Osteoblast (primary cell): ENCODE data around the gene ANKRD33B. TPM values are rescaled to one million over a fixed set of nuclear protein-coding genes. Genes with fewer than 3 reads are reported as not detected.

ENCODE experiments used
- DNase-seq: peaks from one replicate; pipeline ENCODE4 v3.0.0; 2011; ENCODE audit warnings: low spot score, mixed read lengths; ENCODE audit not compliant: insufficient read length; ENCODE audit errors: missing footprints
- H2AFZ ChIP-seq: 2 replicates; pipeline ENCODE4 v1.6.0; 2011; ENCODE audit warnings: mild to moderate bottlenecking, low read length
- H3K27ac ChIP-seq: 2 replicates; pipeline ENCODE4 v1.5.1; 2011; ENCODE audit warnings: mild to moderate bottlenecking, low read depth, low read length, moderate library complexity
- H3K27me3 ChIP-seq: 2 replicates; pipeline ENCODE4 v1.6.0; 2012; ENCODE audit warnings: mild to moderate bottlenecking, control low read depth, inconsistent platforms, low read length, moderate library complexity; ENCODE audit not compliant: insufficient read depth
- H3K36me3 ChIP-seq: 2 replicates; pipeline ENCODE4 v1.5.1; 2011; ENCODE audit warnings: mild to moderate bottlenecking, low read length, control low read depth, moderate library complexity; ENCODE audit not compliant: insufficient read depth
- H3K4me1 ChIP-seq: 2 replicates; pipeline ENCODE4 v1.5.1; 2011; ENCODE audit warnings: mild to moderate bottlenecking, low read length, control low read depth, moderate library complexity; ENCODE audit not compliant: insufficient read depth
- H3K4me2 ChIP-seq: 2 replicates; pipeline ENCODE4 v1.6.0; 2011; ENCODE audit warnings: mild to moderate bottlenecking, low read length; ENCODE audit not compliant: insufficient read depth
- H3K4me3 ChIP-seq: fragments of 200-600 bp; sonication (generic); 3 replicates; pipeline ENCODE4 v1.5.1; 2012; ENCODE audit warnings: mild to moderate bottlenecking, low read length, inconsistent platforms; ENCODE audit not compliant: insufficient read depth
- H3K79me2 ChIP-seq: 2 replicates; pipeline ENCODE4 v1.6.0; 2012; ENCODE audit warnings: mild to moderate bottlenecking, low read length, control low read depth, inconsistent platforms; ENCODE audit not compliant: insufficient read depth
- H3K9me3 ChIP-seq: 2 replicates; pipeline ENCODE4 v1.5.1; 2011; ENCODE audit warnings: low read depth, low read length, control low read depth
- H4K20me1 ChIP-seq: 2 replicates; pipeline ENCODE4 v1.6.0; 2012; ENCODE audit warnings: mild to moderate bottlenecking, low read length, control low read depth; ENCODE audit not compliant: insufficient read depth
- total RNA-seq: library from RNA; depleted of rRNA; stranded (reverse); fragments of >200 nt; gene quantifications from 2 replicates; pipeline ENCODE4 v1.2.3, GENCODE V29; 2012
- TF ChIP-seq, protein P1 (sequence below): IDR thresholded peaks from 2 replicates; pipeline ENCODE4 v1.5.1; 2011; ENCODE audit warnings: mild to moderate bottlenecking, low read depth, low read length, moderate library complexity; ENCODE audit errors: extremely low read depth

ANKRD33B gene
- total RNA-seq, 1 donor, result 5.1 TPM

DNA sequence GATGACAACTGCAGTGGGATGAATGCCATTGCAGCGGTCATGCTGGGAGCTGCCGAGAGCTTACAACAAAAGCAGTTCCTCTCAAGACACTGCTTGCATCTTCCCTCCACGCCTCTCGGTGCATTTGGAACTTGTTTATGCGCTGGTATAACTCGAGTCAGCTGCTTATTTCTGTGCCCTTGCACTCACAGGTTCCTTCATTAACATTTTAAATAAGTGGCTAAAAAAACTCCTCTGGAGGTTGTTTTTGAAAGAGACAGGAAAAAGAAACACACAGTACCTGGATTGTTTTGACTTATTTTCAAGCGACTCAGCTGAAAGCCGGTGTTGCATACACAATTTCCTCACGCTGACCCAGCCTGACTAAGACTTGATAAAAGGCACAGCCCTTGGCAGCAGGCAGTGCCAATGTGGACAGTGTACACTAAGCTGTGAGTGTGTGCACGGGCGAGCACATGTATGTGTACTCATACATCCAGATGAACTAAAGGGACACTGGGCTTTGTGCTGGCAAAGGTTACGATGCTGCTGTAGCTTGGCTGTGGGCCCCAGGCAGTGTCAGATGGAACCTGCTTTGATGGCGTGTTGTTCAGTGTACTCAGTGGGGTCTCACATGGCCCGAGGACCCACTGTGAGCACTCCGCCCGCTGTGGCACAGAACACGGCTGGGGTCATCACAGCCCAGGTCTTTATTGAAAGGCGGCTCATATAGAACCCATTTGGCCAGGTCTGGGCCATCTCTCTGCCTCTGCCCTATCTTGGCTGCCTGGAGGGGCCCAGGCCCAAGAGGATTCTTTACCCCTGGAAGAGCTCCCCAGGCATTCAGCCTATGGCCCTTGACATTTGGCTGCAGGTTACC lies 92.3 kb downstream of the ANKRD33B start:
- H3K9me3 ChIP-seq, result no peaks in the 10 kb centered on the region
- peaks cover 4% of the 10 kb centered on the region for H3K27me3 ChIP-seq
- TF ChIP-seq, protein P1, sequence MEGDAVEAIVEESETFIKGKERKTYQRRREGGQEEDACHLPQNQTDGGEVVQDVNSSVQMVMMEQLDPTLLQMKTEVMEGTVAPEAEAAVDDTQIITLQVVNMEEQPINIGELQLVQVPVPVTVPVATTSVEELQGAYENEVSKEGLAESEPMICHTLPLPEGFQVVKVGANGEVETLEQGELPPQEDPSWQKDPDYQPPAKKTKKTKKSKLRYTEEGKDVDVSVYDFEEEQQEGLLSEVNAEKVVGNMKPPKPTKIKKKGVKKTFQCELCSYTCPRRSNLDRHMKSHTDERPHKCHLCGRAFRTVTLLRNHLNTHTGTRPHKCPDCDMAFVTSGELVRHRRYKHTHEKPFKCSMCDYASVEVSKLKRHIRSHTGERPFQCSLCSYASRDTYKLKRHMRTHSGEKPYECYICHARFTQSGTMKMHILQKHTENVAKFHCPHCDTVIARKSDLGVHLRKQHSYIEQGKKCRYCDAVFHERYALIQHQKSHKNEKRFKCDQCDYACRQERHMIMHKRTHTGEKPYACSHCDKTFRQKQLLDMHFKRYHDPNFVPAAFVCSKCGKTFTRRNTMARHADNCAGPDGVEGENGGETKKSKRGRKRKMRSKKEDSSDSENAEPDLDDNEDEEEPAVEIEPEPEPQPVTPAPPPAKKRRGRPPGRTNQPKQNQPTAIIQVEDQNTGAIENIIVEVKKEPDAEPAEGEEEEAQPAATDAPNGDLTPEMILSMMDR, result no peak
- H2AFZ ChIP-seq, result no peak overlapping the region
- DNase-seq, result no peak
- no peak overlapping the region for H3K4me2 ChIP-seq
- no peaks in the 10 kb centered on the region for H3K4me1 ChIP-seq
- no peak overlapping the region for H3K27ac ChIP-seq
- no peaks in the 10 kb centered on the region for H3K36me3 ChIP-seq
- H3K79me2 ChIP-seq, result no peaks in the 10 kb centered on the region
- H4K20me1 ChIP-seq, result no peaks in the 10 kb centered on the region
- no peak overlapping the region for H3K4me3 ChIP-seq

- Histone ChIP-seq H3K4me2 (no peak overlapping the region), H4K20me1 (no peaks in the 10 kb centered on the region), H3K27ac (no peak overlapping the region), H3K4me3 (no peak overlapping the region), H3K36me3 (no peaks in the 10 kb centered on the region), H3K4me1 (no peaks in the 10 kb centered on the region), H2AFZ (no peak overlapping the region), H3K9me3 (no peaks in the 10 kb centered on the region), H3K79me2 (no peaks in the 10 kb centered on the region), H3K27me3 (peaks cover 4% of the 10 kb centered on the region)
- no peak for DNase-seq
- TF ChIP-seq, protein P1, result no peak
These were observed 94.4 kb downstream of the ANKRD33B start for GRCh38 chr5:10658265-10658664.

DNA sequence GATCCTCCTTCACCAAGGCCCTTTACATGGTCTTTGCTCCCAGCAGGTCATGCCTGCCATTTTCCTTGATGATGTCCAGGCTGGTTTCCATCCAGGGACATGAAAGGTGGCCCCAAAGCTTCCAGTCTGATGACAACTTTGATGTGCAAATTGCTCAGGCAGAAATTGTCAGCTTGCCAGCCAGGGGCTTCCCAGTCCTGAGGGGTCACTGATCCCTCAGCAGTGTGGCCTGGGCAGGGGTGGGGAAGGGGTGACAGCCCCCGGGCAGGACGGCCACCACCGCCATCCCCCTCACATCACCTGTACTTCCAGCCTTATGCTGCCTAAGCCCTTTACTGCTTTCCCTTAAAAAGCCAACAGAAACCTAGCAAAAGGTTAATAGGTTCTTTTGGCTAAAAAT lies 96.3 kb downstream of the ANKRD33B start:
- TF ChIP-seq, protein P1, result no peak
- no peak overlapping the region for H3K27ac ChIP-seq
- H3K36me3 ChIP-seq, result no peaks in the 10 kb centered on the region
- H4K20me1 ChIP-seq, result no peaks in the 10 kb centered on the region
- H2AFZ ChIP-seq, result no peak overlapping the region
- H3K9me3 ChIP-seq, result no peaks in the 10 kb centered on the region
- no peaks in the 10 kb centered on the region for H3K4me1 ChIP-seq
- H3K4me3 ChIP-seq, result no peak overlapping the region
- DNase-seq, result no peak
- peaks cover 4% of the 10 kb centered on the region for H3K27me3 ChIP-seq
- no peaks in the 10 kb centered on the region for H3K79me2 ChIP-seq
- no peak overlapping the region for H3K4me2 ChIP-seq

DNA sequence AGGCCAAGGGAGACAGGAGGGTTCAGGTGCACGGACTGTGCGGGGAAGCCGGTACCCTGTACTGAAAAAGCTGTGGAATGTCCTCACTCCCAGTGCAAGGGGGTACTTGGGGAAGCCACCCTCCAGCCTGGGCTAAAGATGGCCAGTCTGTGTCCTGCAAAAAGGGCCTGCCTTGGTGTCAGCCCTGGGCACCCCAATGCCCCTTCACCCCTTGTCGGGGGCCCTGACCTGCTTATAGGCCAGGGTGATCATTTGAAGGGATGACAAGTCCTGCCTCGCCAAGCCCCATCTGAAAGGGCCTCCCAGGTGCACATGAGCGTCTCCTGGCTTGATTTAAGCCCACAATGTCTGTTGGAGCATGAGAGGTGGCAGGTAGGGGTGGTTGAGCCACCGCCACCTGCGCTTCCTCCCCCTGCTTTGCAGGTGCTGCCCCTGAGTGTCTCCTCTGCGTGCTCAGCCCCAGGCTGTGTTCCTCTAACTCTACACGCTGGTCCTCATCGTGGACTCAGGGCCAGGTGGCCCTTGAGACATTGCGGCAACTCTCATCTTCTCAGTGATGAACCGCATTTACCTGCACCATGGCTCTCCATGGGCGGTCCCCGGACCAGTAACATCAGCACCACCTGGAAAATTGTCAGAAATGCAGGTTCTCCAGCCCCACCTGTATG lies 97.0 kb downstream of the ANKRD33B start:
- no peak for DNase-seq
- Histone ChIP-seq H3K4me3 (no peak overlapping the region), H3K9me3 (no peaks in the 10 kb centered on the region), H3K4me1 (no peaks in the 10 kb centered on the region), H3K4me2 (no peak overlapping the region), H3K36me3 (no peaks in the 10 kb centered on the region), H3K27me3 (peaks cover 4% of the 10 kb centered on the region), H3K27ac (no peak overlapping the region), H3K79me2 (no peaks in the 10 kb centered on the region), H2AFZ (no peak overlapping the region), H4K20me1 (no peaks in the 10 kb centered on the region)
- TF ChIP-seq, protein P1, result no peak
